Common myeloid progenitor, CD34-positive (primary cell): ENCODE results near the gene SSTR4.

Experiments
- CTCF ChIA-PET: fragments of 350-600 bp; sonication (Branson Sonifier 250); formaldehyde crosslinking; loops from one replicate; lab custom pipeline; 2021; ENCODE audit warnings: antibody characterized with exemption; lab: Charles Lee
- POLR2A ChIA-PET: fragments of 350-600 bp; sonication (Branson Sonifier 250); formaldehyde crosslinking; loops from one replicate; lab custom pipeline; 2021; ENCODE audit warnings: antibody characterized with exemption; lab: Charles Lee
- DNase-seq, 3 donors: peaks; one replicate each; pipeline versions ENCODE4 v3.0.0 to v3.0.0-alpha.2; 2013
- H3K27ac ChIP-seq, 2 experiments: 1 replicate in 1 of 2; 2 replicates in 1 of 2; pipeline ENCODE4 v1.7.0; 2013; ENCODE audit warnings: inconsistent platforms in 2 of 2, low read length in 2 of 2, mild to moderate bottlenecking in 2 of 2, low read depth in 1 of 2, moderate library complexity in 1 of 2; ENCODE audit not compliant: severe bottlenecking in 2 of 2, insufficient read depth in 1 of 2, poor library complexity in 1 of 2
- H3K27me3 ChIP-seq, 5 experiments: replicated peaks in 2 of 5; 1 replicate in 3 of 5; 2 replicates in 2 of 5; pipeline versions ENCODE4 v1.6.1 to v1.7.0; 2013; ENCODE audit warnings: low read length in 4 of 5, mild to moderate bottlenecking in 2 of 5, moderate library complexity in 2 of 5, inconsistent platforms in 1 of 5; ENCODE audit not compliant: insufficient read depth in 5 of 5, control insufficient read depth in 4 of 5
- H3K36me3 ChIP-seq, 4 experiments: 1 replicate in 2 of 4; 2 replicates in 2 of 4; pipeline versions ENCODE4 v1.6.1 to v1.7.0; 2013; ENCODE audit warnings: low read length in 3 of 4, control low read depth in 1 of 4, mild to moderate bottlenecking in 1 of 4; ENCODE audit not compliant: control insufficient read depth in 4 of 4, insufficient read depth in 4 of 4
- H3K4me1 ChIP-seq, 4 experiments: 1 replicate in 3 of 4; 2 replicates in 1 of 4; pipeline versions ENCODE4 v1.6.1 to v1.7.1; 2013; ENCODE audit warnings: low read length in 3 of 4, mild to moderate bottlenecking in 3 of 4, control low read depth in 1 of 4, inconsistent platforms in 1 of 4, moderate library complexity in 1 of 4; ENCODE audit not compliant: control insufficient read depth in 4 of 4, insufficient read depth in 4 of 4; ENCODE audit errors: control extremely low read depth in 1 of 4
- H3K4me3 ChIP-seq, 7 experiments: 1 replicate in 4 of 7; 2 replicates in 3 of 7; pipeline versions ENCODE4 v1.5.1 to v1.7.0; 2013; ENCODE audit warnings: mild to moderate bottlenecking in 7 of 7, low read length in 6 of 7, moderate library complexity in 6 of 7, inconsistent platforms in 2 of 7, low read depth in 2 of 7, control low read depth in 1 of 7; ENCODE audit not compliant: insufficient read depth in 4 of 7, control insufficient read depth in 1 of 7; ENCODE audit errors: extremely low read depth in 1 of 7
- H3K9me3 ChIP-seq, 5 experiments: 1 replicate in 4 of 5; 2 replicates in 1 of 5; pipeline versions ENCODE4 v1.6.1 to v1.7.1; 2013; ENCODE audit warnings: low read length in 4 of 5, mild to moderate bottlenecking in 2 of 5, inconsistent platforms in 1 of 5, low read depth in 1 of 5, moderate library complexity in 1 of 5; ENCODE audit not compliant: control insufficient read depth in 4 of 5, insufficient read depth in 2 of 5; ENCODE audit errors: control extremely low read depth in 1 of 5
- WGBS: methylation state at CpG from one replicate; pipeline ENCODE4 v1.1.5; 2013; ENCODE audit not compliant: insufficient coverage; 5-methylcytosine and 5-hydroxymethylcytosine counted together

SSTR4 gene

DNA sequence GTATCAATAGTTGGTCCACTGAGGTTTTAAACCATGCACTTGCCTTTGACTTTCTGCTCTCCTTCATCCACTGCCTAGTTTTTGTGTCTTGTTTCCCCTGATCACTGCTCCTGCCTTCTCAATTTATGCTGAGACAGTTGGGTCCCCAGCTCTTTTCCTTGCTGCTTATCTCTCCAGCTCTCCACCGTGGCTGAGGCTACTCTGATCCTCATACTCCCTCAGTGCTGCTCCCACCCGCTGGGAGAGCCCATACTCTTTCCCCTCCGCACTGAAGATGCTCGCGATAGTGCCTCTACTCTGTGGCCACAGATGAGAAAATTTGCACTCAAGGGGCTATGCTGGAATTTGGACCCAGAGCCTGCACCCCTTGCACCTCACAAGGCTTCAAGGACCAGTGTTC, 17.8 kb downstream of the SSTR4 start:
- no peaks in the 10 kb centered on the region for H3K36me3 ChIP-seq
- CTCF ChIA-PET: interaction anchor here (0.7 to 2.5 kb wide), 6 partner anchors 10 to 287 kb away, joined by 3 to 11 read pairs (median 5); no protein-coding TSS in a partner anchor
- H3K27ac ChIP-seq: no peak overlapping the region
- H3K4me3 ChIP-seq: no peak overlapping the region
- peaks cover 0 to 3% (median 0%) of the 10 kb centered on the region in 5 experiments for H3K9me3 ChIP-seq
- no peak for DNase-seq
- peaks cover 0 to 36% (median 34%) of the 10 kb centered on the region in 4 experiments for H3K4me1 ChIP-seq
- WGBS: 100% methylated on average over 5 of the region's 5 CpGs
- H3K27me3 ChIP-seq: peaks cover 0 to 51% (median 9%) of the 10 kb centered on the region in 5 experiments
- POLR2A ChIA-PET: no interaction called here

DNA sequence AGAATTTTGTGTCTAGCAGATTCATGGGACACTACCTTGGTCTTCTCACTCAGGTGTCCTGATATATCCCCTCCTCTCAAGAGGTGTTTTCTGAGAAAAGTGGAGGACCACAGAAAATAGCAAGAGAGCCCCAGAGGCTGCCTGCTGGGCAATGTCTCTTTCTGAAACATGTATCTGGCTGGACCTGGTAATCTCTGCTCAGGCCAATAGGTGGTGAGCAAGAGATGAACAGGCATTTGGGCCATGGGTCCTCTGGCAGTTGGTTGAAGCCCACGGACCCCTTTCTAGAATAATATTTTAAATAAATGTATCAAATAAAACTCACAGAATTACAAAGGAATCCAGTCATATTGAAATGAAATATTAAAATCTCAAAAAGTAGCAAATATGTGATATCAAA, 23.1 kb downstream of the SSTR4 start:
- DNase-seq: no peak
- WGBS: no CpG with 5 or more reads among the region's 1 CpG
- ChIA-PET POLR2A (no interaction called here), CTCF (interaction anchor here (1.2 kb wide), 1 partner anchor 177 kb away, joined by 4 read pairs; no protein-coding TSS in a partner anchor)
- no peaks in the 10 kb centered on the region for H3K27me3 ChIP-seq
- H3K4me1 ChIP-seq: peaks cover 0 to 19% (median 5%) of the 10 kb centered on the region in 4 experiments
- H3K36me3 ChIP-seq: no peaks in the 10 kb centered on the region
- H3K4me3 ChIP-seq: no peak overlapping the region
- peaks cover 0 to 3% (median 0%) of the 10 kb centered on the region in 5 experiments for H3K9me3 ChIP-seq
- H3K27ac ChIP-seq: no peak overlapping the region

DNA sequence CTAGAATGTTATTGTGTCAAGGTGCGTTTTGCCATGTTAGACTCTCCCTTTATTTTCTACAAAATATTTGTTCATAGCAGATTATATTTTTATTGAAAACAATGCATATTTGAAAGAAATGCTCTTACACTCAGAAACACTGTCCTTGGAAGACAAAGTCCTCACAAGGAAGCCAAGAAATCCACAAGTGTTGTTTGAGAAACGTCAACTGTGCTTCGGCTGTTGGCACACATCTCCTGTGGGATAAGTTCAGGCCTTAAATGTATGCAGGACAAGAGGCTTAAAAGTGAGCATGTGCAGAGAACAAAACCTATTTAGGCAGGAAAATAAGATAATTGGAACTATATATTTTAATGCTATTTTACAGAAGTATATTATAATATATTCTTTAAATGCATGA, 23.9 kb downstream of the SSTR4 start:
- DNase-seq: no peak
- POLR2A ChIA-PET: no interaction called here

DNA sequence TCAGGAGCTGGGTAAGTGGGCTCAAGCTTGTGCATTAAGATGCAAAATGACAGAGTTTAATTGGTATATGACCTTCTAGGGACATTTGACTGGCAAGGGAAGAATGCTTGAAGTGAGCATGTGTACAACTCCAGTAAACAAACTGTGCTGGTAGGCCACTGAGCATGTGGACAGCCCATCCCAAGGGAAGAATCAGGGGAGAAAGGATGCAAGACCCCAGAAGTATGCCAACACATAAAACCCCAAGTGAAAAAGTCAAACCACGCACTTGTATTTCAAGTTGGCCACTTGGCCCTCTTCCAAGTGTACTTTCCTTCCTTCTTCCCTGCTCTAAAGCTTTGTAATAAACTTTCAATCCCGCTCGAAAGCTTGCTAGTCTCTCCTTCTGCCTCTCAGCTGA, 24.7 kb downstream of the SSTR4 start:
- no peak overlapping the region for H3K4me3 ChIP-seq
- WGBS: 0% methylated on average over 1 of the region's 3 CpGs
- CTCF ChIA-PET: interaction anchor here (0.6 to 7.3 kb wide), 6 partner anchors 10 to 281 kb away, joined by 3 to 40 read pairs (median 4); partner anchors contain the start of gene THBD
- H3K4me1 ChIP-seq: peaks cover 0 to 24% (median 5%) of the 10 kb centered on the region in 4 experiments
- no peaks in the 10 kb centered on the region for H3K27me3 ChIP-seq
- POLR2A ChIA-PET: interaction anchor here (1.1 kb wide), 1 partner anchor 56 kb away, joined by 3 read pairs; no protein-coding TSS in a partner anchor
- peaks cover 0 to 3% (median 0%) of the 10 kb centered on the region in 5 experiments for H3K9me3 ChIP-seq
- peak in 2 of 3 donors; percentile 56 to 62 for DNase-seq
- H3K36me3 ChIP-seq: no peaks in the 10 kb centered on the region
- H3K27ac ChIP-seq: no peak overlapping the region

More for the DNA sequence above, 23.9 kb downstream of the SSTR4 start:
- Histone ChIP-seq H3K9me3 (peaks cover 0 to 3% (median 0%) of the 10 kb centered on the region in 5 experiments), H3K27me3 (no peaks in the 10 kb centered on the region), H3K36me3 (no peaks in the 10 kb centered on the region), H3K27ac (no peak overlapping the region), H3K4me1 (peaks cover 0 to 24% (median 5%) of the 10 kb centered on the region in 4 experiments), H3K4me3 (no peak overlapping the region)
- CTCF ChIA-PET: interaction anchor here (1.2 to 7.3 kb wide), 2 partner anchors 9 to 176 kb away, joined by 4 to 40 read pairs; partner anchors contain the start of gene THBD
- 100% methylated on average over 2 of the region's 3 CpGs for WGBS

DNA sequence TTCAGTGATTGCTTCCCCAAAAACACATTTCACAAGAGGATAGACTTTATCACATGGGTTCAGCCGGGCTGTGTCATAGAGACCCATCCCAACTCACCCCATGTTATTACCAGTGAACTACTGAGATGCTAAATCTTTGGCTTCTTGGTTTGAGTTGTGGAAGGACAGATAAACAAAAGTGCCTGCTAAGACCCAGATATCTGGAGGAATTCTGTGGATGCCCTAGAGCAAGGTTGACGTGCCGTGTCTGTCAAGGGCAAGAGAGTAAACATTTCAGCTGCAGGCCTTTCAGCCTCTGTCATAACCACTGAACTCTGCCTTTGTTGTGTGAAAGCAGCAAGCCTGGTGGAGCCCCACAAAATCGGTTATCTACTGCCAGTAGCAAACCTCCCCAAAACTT, 25.5 kb downstream of the SSTR4 start:
- Histone ChIP-seq H3K27me3 (no peaks in the 10 kb centered on the region), H3K4me3 (no peak overlapping the region), H3K9me3 (peaks cover 0 to 3% (median 0%) of the 10 kb centered on the region in 5 experiments), H3K36me3 (no peaks in the 10 kb centered on the region), H3K4me1 (peaks cover 0 to 24% (median 5%) of the 10 kb centered on the region in 4 experiments), H3K27ac (no peak overlapping the region)
- no peak for DNase-seq
- POLR2A ChIA-PET: interaction anchor here (1.1 kb wide), 1 partner anchor 55 kb away, joined by 3 read pairs; no protein-coding TSS in a partner anchor
- WGBS: 89% methylated on average over 3 of the region's 4 CpGs
- CTCF ChIA-PET: interaction anchor here (0.7 to 7.3 kb wide), 8 partner anchors 10 to 281 kb away, joined by 3 to 40 read pairs (median 4); partner anchors contain the start of genes CD93 and THBD

DNA sequence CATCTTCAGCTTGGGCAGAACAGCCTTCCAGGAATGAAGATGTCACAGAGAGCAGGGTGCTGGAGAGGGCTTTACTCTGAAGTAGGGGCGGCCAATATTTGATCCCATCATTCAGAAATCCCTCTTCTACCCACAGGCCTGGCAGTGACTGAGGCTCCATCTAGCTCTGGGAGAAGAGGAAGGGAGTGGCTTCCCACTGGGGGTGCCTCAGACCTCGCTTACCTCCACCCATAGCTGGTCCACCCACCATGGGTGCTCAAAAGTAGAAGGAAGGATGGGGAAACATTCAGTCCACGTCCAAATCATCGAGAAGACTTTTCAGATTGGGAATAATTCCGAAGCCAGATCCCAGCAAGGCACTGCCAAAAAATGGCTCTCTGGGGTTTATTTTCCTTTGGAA, 26.1 kb downstream of the SSTR4 start:
- H3K36me3 ChIP-seq: no peaks in the 10 kb centered on the region
- no peaks in the 10 kb centered on the region for H3K27me3 ChIP-seq
- H3K4me1 ChIP-seq: peaks cover 0 to 24% (median 5%) of the 10 kb centered on the region in 4 experiments
- ChIA-PET CTCF (interaction anchor here (0.8 to 7.3 kb wide), 7 partner anchors 11 to 280 kb away, joined by 3 to 40 read pairs (median 6); partner anchors contain the start of genes CD93 and THBD), POLR2A (interaction anchor here (1.1 kb wide), 1 partner anchor 55 kb away, joined by 3 read pairs; no protein-coding TSS in a partner anchor)
- H3K27ac ChIP-seq: no peak overlapping the region
- 89% methylated on average over 3 of the region's 5 CpGs for WGBS
- H3K9me3 ChIP-seq: peaks cover 0 to 3% (median 0%) of the 10 kb centered on the region in 5 experiments
- no peak for DNase-seq
- no peak overlapping the region for H3K4me3 ChIP-seq
